Brain pericyte (primary cell): ENCODE results near the gene SPAG9.

Experiments used
- DNase-seq: peaks from one replicate; pipeline ENCODE4 v3.0.0-alpha.2; 2012; ENCODE audit warnings: low read depth, low spot score

Gene SPAG9

GRCh38 chr17:51120739-51121619, at the start of gene SPAG9:
Gene SPAG9, minus strand, starts transcription at chr17:51120868. Its CDS starts 212 bp downstream, at chr17:51120656.
- peak; percentile 86 for DNase-seq

GRCh38 chr17:51169340-51169739, 48.7 kb upstream of the SPAG9 start:
- no peak for DNase-seq

GRCh38 chr17:51166987-51167931, 46.6 kb upstream of the SPAG9 start:
- DNase-seq = no peak

GRCh38 chr17:51166198-51166986, 45.7 kb upstream of the SPAG9 start, which contains the start of gene NME2:
Gene NME2, plus strand, starts transcription at chr17:51166411. Its CDS starts 420 bp downstream, at chr17:51166831.
- DNase-seq = no peak

GRCh38 chr17:51165680-51166197, 45.1 kb upstream of the SPAG9 start:
- DNase-seq = peak; percentile 58

- no peak for DNase-seq
These were observed 44.4 kb upstream of the SPAG9 start for GRCh38 chr17:51164911-51165679.

- no peak for DNase-seq
These were observed 40.9 kb upstream of the SPAG9 start for GRCh38 chr17:51161541-51161940.

- no peak for DNase-seq
These were observed 38.9 kb upstream of the SPAG9 start for GRCh38 chr17:51159604-51160003.

- DNase-seq = no peak
These were observed 34.7 kb upstream of the SPAG9 start for GRCh38 chr17:51155416-51155815.

GRCh38 chr17:51154176-51154575, 33.5 kb upstream of the SPAG9 start:
- DNase-seq = no peak

GRCh38 chr17:51153210-51154072, 32.8 kb upstream of the SPAG9 start, which contains the start of gene NME1:
Gene NME1, plus strand, starts transcription at chr17:51153559. Its CDS starts 2,096 bp downstream, at chr17:51155655.
- DNase-seq = peak; percentile 95

GRCh38 chr17:51152766-51153209, 32.1 kb upstream of the SPAG9 start:
- no peak for DNase-seq

GRCh38 chr17:51150932-51151331, 30.3 kb upstream of the SPAG9 start:
- no peak for DNase-seq

GRCh38 chr17:51149163-51149562, 28.5 kb upstream of the SPAG9 start:
- no peak for DNase-seq

- no peak for DNase-seq
These were observed 27.0 kb upstream of the SPAG9 start for GRCh38 chr17:51147650-51148049.

- DNase-seq = no peak
These were observed 23.8 kb upstream of the SPAG9 start for GRCh38 chr17:51144266-51145022.

- DNase-seq = no peak
These were observed 21.9 kb upstream of the SPAG9 start for GRCh38 chr17:51142597-51142996.

GRCh38 chr17:51135956-51136355, 15.3 kb upstream of the SPAG9 start:
- DNase-seq = no peak
